ENCODE results near the gene IPPK.

GRCh38 chr9:92649007-92649406, 20.9 kb downstream of the IPPK start:
- TF ChIP-seq CTCF (IDR thresholded peaks at IDR 0.05; ENCODE audit: low read length): no peak
- TF ChIP-seq EZH2phosphoT487 (IDR thresholded peaks at IDR 0.05; ENCODE audit: low read length): no peak
- TF ChIP-seq EZH2 (optimal IDR thresholded peaks at IDR 0.05; ENCODE audit: low read depth, low read length): no peak
